Stimulated activated naive CD8-positive, alpha-beta T cell treated with anti-CD3 and anti-CD28 coated beads, Interleukin-15, Interleukin-2, amounts not matched to agents 100 ng/mL and 50 ng/mL, for 24 hours (primary cell): ENCODE results near the gene CRAT.

Experiments used
- H3K27ac Mint-ChIP-seq: one replicate; pipeline ENCODE4 v1.8.0; 2021; ENCODE audit warnings: mild to moderate bottlenecking, mixed read lengths
- H3K27me3 Mint-ChIP-seq: one replicate; pipeline ENCODE4 v1.8.0; 2021; ENCODE audit warnings: mixed read lengths
- H3K36me3 Mint-ChIP-seq: one replicate; pipeline ENCODE4 v1.8.0; 2021; ENCODE audit warnings: low read depth, mixed read lengths
- H3K4me1 Mint-ChIP-seq: one replicate; pipeline ENCODE4 v1.8.0; 2021; ENCODE audit warnings: low read depth, mixed read lengths
- H3K4me3 Mint-ChIP-seq: one replicate; pipeline ENCODE4 v1.8.0; 2021; ENCODE audit warnings: mild to moderate bottlenecking, mixed read lengths
- H3K9me3 Mint-ChIP-seq: one replicate; pipeline ENCODE4 v1.8.0; 2021; ENCODE audit warnings: mixed read lengths

The CRAT gene

DNA sequence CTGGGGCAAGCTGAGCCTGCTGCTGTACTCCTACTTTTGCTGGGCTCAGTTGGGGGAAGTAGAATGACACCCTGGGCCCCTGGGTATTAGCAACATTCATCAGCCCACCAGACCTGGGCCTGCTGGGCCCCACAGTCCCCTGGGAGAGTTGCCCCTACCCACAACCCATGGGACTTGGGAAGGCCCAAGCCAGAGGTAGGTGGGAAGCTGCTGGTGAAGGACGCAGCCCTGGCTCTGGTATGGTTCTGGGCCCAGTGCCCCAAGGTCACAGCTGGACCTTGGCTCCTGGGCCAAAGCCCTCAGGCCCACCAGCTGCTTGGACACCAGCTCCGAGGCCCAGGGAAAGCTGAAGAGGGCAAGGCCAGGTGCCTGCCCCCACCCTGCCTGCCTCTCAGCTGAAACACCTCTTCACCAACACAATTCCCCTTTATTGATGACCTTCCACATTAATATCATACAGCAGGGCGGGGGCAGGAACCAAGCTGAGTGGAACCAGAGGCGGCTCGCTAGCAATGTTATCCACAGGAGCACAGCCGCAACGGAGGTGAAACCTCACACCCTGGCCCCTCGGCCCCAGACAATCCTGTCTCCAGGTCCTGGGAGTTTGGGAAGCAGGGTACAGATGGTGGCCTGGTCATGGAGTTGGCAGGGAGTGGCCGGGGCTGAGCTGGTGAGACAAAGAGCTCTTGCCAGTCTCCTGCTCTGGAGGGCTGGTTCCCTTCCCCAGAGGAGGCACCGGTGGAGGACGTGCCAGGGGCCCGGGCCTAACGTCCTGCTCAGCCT, 16.0 kb downstream of the CRAT start:
- H3K9me3 Mint-ChIP-seq = no peaks in the 10 kb centered on the region
- H3K27me3 Mint-ChIP-seq = no peaks in the 10 kb centered on the region
- no peaks in the 10 kb centered on the region for H3K4me1 Mint-ChIP-seq
- no peak overlapping the region for H3K27ac Mint-ChIP-seq
- peaks cover 9% of the 10 kb centered on the region for H3K36me3 Mint-ChIP-seq
- H3K4me3 Mint-ChIP-seq = no peak overlapping the region

DNA sequence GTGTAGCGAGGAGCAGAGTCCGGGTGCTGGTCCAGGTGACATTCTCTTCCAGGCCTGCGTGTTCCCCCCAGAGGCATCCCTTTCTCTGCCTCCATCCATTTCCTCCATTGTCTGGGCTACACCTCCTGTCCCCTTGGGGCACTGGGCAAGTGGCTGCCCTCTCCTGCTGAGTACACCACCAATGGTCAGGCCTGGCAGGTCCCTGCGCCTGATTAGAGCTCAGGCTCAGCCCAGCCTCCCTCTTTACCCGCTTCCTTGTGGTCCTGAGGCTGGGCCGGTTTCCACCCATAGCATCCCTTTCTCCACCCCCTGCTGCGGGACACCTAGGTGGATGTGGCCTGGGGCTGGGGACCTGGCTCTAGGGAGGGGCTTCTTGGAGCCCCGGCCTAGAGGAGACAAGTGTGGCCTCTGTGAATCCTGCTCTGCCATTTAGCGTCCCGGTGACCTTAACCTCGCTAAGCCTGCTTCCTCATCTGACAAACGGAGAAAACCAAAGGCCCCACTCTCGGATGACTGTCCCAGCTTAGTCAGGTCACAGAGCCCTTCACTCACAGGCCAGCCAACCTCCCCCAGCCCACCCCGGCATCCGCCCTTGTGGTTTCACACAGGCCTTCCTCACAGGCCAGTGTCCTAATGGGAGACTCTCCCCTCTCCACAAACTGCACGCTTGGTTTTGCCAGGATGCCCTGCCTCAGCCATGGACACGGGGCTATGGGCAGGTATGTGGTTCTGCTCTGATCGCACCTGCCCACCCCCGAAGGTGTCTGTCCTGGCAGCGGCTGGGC, 16.8 kb downstream of the CRAT start:
- Mint-ChIP-seq H3K4me3 (no peak overlapping the region), H3K36me3 (peaks cover 11% of the 10 kb centered on the region), H3K27ac (no peak overlapping the region)

DNA sequence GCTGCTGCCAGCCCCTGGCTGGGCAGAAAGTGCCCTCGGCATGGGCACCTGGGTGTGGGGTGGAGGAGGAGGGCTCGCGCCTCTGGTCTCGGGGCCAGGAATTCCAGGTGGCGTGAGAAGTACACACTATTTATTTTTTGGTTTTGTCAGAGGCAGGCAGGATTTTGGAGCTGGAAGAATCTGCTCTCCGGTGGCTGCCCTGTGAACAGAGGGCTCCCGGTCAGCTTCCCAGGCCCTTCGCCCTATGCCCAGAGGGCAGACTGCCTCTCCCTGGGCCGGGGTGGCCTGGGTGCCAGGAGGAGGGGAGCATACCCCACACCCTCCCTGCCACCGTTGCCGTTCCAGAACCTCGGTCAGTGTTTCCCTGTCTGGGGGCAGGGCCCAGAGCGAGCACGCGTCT, 21.3 kb downstream of the CRAT start:
- no peaks in the 10 kb centered on the region for H3K9me3 Mint-ChIP-seq
- H3K4me3 Mint-ChIP-seq = no peak overlapping the region
- H3K27ac Mint-ChIP-seq = no peak overlapping the region
- no peaks in the 10 kb centered on the region for H3K27me3 Mint-ChIP-seq
- no peaks in the 10 kb centered on the region for H3K4me1 Mint-ChIP-seq
- peaks cover 18% of the 10 kb centered on the region for H3K36me3 Mint-ChIP-seq

More for the DNA sequence above, 16.8 kb downstream of the CRAT start:
- Mint-ChIP-seq H3K9me3 (no peaks in the 10 kb centered on the region), H3K4me1 (no peaks in the 10 kb centered on the region), H3K27me3 (no peaks in the 10 kb centered on the region)

DNA sequence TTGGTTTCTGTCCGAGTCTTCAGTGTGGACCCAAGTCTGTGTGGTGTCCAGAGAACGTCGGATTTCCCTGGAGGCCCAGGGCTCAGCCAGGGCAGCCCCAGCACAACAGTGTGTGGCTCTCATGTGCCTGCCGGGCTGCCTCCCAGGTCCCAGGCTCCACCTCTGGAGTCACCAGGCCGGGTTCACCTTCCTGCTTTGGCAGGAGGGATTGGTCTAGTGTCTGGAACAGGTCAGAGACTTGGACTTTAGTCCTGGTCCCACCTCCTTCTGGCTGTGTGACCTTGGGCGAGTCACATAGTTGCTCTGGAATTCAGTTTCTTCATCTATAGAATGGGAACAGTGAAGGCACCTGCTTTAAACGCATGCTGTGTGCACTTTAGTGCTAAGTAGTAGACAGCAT, 26.5 kb downstream of the CRAT start:
- no peak overlapping the region for H3K27ac Mint-ChIP-seq
- H3K36me3 Mint-ChIP-seq = peaks cover 10% of the 10 kb centered on the region
- no peak overlapping the region for H3K4me3 Mint-ChIP-seq
- H3K9me3 Mint-ChIP-seq = no peaks in the 10 kb centered on the region
- H3K4me1 Mint-ChIP-seq = peaks cover 29% of the 10 kb centered on the region
- no peaks in the 10 kb centered on the region for H3K27me3 Mint-ChIP-seq

DNA sequence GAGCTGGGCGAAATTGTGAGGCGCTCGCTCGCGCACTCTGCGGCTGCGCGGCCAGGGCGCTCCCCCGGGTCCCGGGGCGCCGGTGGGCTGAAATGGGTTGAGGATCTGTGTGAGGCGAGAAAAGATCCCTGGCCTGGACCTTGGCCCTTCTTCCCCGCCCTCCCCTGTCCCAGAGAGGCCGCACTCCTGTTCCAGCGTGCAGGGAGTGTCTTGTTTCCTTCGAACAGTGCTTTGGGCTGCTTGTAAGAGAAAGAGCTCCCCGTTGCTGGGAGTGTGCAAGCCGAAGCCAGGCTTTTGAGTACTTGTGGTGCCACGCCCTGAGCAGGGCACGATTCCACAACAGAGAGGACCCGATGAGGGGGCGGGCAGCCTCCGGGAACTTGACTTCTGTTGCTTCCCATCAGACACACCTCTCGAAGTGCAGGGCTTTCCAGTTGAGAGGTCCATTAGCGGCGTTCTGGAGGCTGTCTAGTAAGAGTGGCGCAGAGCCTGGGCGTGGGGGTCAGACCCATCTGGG, 29.1 kb downstream of the CRAT start:
- H3K4me3 Mint-ChIP-seq = peak overlapping the region; percentile 87
- peak overlapping the region; percentile 49 for H3K27ac Mint-ChIP-seq
- no peaks in the 10 kb centered on the region for H3K9me3 Mint-ChIP-seq
- H3K4me1 Mint-ChIP-seq = peaks cover 29% of the 10 kb centered on the region
- H3K27me3 Mint-ChIP-seq = no peaks in the 10 kb centered on the region
- no peaks in the 10 kb centered on the region for H3K36me3 Mint-ChIP-seq

DNA sequence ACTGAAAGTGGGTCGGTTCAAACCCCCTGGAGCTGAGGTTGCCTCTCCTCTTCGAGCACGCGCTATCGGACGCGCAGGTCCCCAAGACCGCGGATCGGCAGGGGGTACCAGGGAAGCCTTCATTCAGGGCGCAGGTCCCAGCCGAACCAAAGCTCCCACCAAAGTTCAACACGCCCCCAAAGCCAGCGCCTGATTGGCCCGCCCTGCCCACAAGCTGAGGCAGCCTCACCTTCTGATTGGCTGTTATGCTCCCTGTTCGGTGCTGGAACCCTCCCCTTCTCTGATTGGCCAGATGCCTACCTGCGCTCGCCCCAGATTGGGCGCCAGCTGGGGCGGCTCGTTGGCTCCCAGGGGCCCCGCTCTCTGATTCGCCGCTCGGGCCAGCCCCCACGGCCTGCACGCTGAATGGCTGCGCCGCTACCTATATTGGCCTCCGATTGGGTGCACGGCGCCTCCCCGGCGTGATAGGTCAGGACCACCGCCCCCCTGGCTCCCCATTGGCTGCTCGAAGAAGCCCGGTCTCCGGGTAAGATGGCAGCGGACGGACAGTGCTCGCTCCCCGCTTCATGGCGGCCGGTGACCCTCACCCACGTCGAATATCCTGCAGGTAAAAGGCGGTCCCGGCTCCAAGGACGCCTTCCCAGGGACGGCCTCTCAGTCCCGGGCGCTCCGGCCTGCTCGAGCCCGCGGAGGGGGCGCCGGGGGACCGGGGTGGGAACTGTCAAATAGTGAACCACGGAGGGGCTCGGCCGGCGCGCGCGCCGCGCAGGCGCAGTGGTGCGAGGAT, 29.8 kb downstream of the CRAT start, which contains the start of gene DOLPP1:
TSS of gene DOLPP1 (plus strand) at position 511 of the 787 bp plus-strand sequence. CDS start at position 532, 21 bp downstream.
- H3K27me3 Mint-ChIP-seq = no peaks in the 10 kb centered on the region
- peak within 1 kb of the TSS; percentile 87 for H3K4me3 Mint-ChIP-seq
- H3K9me3 Mint-ChIP-seq = no peaks in the 10 kb centered on the region
- no peaks in the 10 kb centered on the region for H3K36me3 Mint-ChIP-seq
- H3K4me1 Mint-ChIP-seq = peaks cover 29% of the 10 kb centered on the region
- H3K27ac Mint-ChIP-seq = peak within 1 kb of the TSS; percentile 63

DNA sequence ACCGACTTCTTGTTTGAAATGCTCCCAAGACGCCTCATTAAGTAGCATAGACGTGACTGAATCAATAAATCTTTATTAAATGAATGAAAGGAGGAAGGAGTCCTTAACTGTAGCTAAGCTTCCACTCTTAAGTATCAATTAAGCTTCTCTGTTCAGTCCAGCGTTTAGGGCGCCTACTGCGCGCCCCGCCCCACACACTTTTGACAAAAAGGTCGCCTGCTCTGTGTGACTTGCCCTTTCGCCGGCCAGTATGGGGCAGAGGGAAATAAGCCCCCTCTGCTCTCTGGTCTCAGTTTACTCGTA, 30.3 kb downstream of the CRAT start:
- H3K36me3 Mint-ChIP-seq = no peaks in the 10 kb centered on the region
- peak overlapping the region; percentile 87 for H3K4me3 Mint-ChIP-seq
- H3K27ac Mint-ChIP-seq = peak overlapping the region; percentile 63
- no peaks in the 10 kb centered on the region for H3K27me3 Mint-ChIP-seq
- H3K4me1 Mint-ChIP-seq = peaks cover 29% of the 10 kb centered on the region
- no peaks in the 10 kb centered on the region for H3K9me3 Mint-ChIP-seq

DNA sequence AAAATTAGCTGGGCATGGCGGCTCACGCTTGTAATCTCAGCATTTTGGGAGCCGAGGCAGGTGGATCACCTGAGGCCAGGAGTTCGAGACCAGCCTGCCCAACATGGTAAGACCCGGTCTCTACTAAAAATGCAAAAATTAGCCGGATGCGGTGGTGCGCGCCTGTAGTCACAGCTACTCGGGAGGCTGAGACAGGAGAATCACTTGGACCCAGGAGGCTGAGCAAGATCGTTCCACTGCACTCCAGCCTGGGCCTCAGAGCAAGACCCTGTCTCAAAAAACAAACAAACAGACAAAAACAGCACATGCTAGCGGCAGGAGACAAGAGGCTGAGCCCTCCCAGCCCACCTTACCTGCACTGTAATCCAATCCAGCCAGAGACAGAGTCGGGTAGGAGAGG, 30.8 kb downstream of the CRAT start:
- H3K36me3 Mint-ChIP-seq = no peaks in the 10 kb centered on the region
- H3K4me3 Mint-ChIP-seq = peak overlapping the region; percentile 87
- peak overlapping the region; percentile 49 for H3K27ac Mint-ChIP-seq
- no peaks in the 10 kb centered on the region for H3K9me3 Mint-ChIP-seq
- no peaks in the 10 kb centered on the region for H3K27me3 Mint-ChIP-seq
- peaks cover 29% of the 10 kb centered on the region for H3K4me1 Mint-ChIP-seq

DNA sequence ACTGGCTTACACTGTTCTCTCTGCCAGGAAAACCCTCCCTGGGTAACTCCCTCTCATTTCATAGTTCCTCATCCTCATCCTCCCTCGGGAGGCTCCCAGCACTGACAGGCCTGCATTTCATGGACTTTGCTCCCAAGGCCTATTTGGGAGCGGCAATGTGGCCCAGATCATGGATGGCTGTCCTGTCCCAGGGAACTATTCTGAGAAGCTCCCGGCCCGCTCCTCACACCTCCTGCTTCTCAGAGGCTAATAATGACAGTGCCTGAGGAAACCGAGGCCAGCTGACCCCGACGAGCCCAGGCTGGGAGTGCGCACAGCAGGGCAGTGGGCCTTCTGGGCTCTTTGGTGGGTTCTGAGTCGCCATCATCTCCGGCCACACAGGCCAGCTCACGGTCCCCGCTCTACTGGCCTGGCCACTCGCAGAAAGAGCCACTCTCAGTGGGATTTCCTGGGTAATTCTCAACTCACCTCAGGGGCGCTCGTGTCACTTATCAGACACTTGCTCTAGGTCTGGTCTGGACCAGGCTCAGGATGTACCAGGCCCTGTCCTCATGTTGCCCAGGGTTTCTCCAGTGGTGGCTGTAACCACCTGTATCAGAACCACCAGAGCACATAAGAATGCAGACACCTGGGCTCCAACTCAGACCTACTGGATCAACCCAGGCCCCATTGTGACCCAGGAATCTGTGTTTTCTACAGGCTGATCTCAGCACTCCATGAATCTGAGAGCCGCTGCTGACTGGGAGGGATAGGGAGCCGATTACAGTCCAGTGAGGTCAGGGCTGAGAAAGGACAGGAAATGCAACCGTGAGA, 31.7 kb downstream of the CRAT start:
- H3K9me3 Mint-ChIP-seq = no peaks in the 10 kb centered on the region
- peak overlapping the region; percentile 87 for H3K4me3 Mint-ChIP-seq
- H3K27ac Mint-ChIP-seq = no peak overlapping the region
- no peaks in the 10 kb centered on the region for H3K27me3 Mint-ChIP-seq
- H3K4me1 Mint-ChIP-seq = peaks cover 29% of the 10 kb centered on the region
- no peaks in the 10 kb centered on the region for H3K36me3 Mint-ChIP-seq

DNA sequence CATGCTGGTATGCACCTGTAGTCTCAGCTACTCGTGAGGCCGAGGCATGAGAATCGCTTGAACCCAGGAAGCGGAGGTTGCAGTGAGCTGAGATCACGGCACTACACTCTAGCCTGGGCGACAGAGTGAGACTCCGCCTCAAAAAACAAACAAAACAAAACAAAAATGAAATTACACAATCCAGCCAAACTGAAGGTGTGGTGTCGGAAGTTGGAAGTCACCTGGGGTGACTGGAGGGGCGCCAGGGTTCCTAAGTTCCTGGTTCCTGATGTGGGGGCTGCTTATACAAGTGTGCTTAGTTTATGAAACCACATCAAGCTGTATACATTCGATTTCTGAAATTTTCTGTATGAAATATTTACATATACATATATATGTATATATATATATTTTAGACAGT, 33.4 kb downstream of the CRAT start:
- Mint-ChIP-seq H3K36me3 (no peaks in the 10 kb centered on the region), H3K27ac (no peak overlapping the region), H3K4me3 (no peak overlapping the region), H3K9me3 (no peaks in the 10 kb centered on the region), H3K4me1 (peaks cover 25% of the 10 kb centered on the region), H3K27me3 (no peaks in the 10 kb centered on the region)

DNA sequence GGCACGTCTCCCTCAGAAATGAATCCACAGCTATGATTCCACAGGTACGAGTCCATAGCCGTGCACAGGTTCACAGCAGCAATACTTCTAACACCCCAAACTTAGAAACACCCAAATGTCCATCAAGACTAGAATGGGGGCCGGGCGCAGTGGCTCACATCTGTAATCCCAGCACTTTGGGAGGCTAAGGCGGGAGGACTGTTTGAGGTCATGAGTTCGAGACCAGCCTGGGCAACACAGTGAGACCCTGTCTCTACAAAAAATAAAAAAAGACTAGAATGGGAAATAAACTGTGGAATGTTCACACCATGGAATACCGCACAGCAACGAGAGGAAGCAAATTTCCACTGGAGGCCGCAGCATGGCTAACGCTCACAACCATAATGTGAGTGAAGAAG, 34.0 kb downstream of the CRAT start:
- Mint-ChIP-seq H3K27me3 (no peaks in the 10 kb centered on the region), H3K36me3 (no peaks in the 10 kb centered on the region), H3K9me3 (no peaks in the 10 kb centered on the region), H3K27ac (no peak overlapping the region), H3K4me3 (no peak overlapping the region), H3K4me1 (peaks cover 24% of the 10 kb centered on the region)

DNA sequence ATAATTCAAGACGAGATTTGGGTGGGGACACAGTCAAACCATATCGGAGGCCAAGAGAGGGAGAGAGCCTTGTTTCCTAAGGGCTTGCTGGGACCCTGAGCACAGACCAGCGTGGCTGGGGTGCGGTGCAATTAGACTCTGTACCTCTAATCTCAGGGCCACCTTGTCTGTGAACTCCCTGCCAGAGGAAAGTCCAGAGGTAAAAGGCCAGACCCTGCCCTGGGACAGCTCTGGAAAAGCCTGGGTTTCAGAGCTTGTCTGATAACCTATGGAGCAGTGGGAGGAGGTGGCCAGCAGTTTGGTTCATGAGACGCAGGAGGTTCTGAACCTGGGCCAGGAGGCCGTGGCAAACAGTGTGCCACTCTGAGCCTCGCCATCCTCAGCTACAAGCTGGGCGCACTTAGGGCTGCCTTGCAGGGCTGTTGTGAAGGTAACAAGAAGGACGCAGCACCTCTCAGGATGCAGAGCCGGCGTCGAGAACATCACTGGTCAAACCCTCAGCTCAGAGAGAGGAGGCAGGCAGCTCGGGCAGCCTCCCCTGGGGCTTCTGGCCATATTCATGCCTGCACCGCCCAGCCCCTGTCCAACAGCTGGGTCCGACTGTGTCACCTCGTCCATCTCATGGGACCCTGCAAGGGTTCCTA, 34.5 kb downstream of the CRAT start:
- Mint-ChIP-seq H3K27ac (no peak overlapping the region), H3K9me3 (no peaks in the 10 kb centered on the region), H3K4me1 (peaks cover 25% of the 10 kb centered on the region), H3K4me3 (no peak overlapping the region), H3K36me3 (no peaks in the 10 kb centered on the region), H3K27me3 (no peaks in the 10 kb centered on the region)

DNA sequence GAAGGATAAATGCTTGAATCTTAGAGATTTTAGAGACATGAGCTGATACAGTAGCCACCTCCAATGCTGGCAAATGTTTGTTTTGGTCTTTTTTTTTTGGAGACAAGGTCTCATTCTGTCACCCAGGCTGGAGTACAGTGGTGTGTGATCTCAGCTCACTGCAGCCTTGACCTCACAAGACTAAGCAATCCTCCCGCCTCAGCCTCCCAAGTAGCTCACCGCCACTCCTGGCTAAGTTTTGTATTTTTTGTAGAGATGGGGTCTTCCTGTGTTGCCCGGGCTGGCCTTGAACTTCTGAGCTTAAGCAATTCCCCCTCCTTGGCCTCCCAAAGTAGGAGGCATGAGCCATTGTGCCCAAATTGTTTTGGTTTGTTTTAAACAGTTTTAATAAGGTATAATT, 36.5 kb downstream of the CRAT start:
- H3K27ac Mint-ChIP-seq = no peak overlapping the region
- peaks cover 25% of the 10 kb centered on the region for H3K4me1 Mint-ChIP-seq
- no peaks in the 10 kb centered on the region for H3K36me3 Mint-ChIP-seq
- H3K9me3 Mint-ChIP-seq = no peaks in the 10 kb centered on the region
- no peak overlapping the region for H3K4me3 Mint-ChIP-seq
- no peaks in the 10 kb centered on the region for H3K27me3 Mint-ChIP-seq

DNA sequence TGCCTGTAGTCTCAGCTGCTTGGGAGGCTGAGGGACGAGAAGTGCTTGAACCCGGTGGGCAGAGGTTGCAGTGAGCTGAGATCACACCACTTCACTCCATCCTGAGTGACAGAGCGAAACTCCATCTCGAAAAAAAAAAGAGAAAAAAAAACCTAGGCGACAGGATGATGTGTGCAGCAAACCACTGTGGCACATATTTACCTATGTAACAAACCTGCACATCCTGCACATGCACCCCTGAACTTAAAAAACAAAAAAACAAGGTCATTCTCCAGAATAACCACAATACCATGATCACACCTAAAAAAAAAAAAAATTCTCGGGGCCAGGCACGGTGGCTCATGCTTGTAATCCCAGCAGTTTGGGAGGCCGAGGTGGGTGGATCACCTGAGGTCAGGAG, 37.2 kb downstream of the CRAT start:
- no peaks in the 10 kb centered on the region for H3K27me3 Mint-ChIP-seq
- H3K4me1 Mint-ChIP-seq = peaks cover 32% of the 10 kb centered on the region
- H3K36me3 Mint-ChIP-seq = peaks cover 5% of the 10 kb centered on the region
- no peak overlapping the region for H3K27ac Mint-ChIP-seq
- H3K4me3 Mint-ChIP-seq = no peak overlapping the region
- H3K9me3 Mint-ChIP-seq = no peaks in the 10 kb centered on the region
